GM12878 (cell line): ENCODE data around the gene KIF6. TPM values are rescaled to one million over a fixed set of nuclear protein-coding genes. Genes with fewer than 3 reads are reported as not detected.

ENCODE experiments used
- ATAC-seq: fragments of 200-7000 bp; cut with Tn5 transposase; 3 replicates; pipeline ENCODE4 v1.9.1; 2020; ENCODE audit warnings: mild to moderate bottlenecking, moderate library complexity
- BruUV-seq: library from RNA; stranded (reverse); fragments of 400-500 nt; replicated peaks from 2 replicates; lab custom pipeline; 2021; lab: Mats Ljungman, UMichigan
- CTCF ChIA-PET: fragments of 300-600 bp; sonication (Branson Sonifier 250); formaldehyde crosslinking; extraction: SDS; loops from one replicate; lab custom pipeline; 2021; ENCODE audit warnings: inconsistent platforms; lab: Yijun Ruan, JAX
- POLR2A ChIA-PET: fragments of 350-600 bp; formaldehyde crosslinking; extraction: SDS; loops from one replicate; lab custom pipeline; 2021; ENCODE audit warnings: inconsistent platforms; lab: Charles Lee
- RAD21 ChIA-PET: fragments of 300-600 bp; sonication (Branson Sonifier 250); formaldehyde crosslinking; loops from one replicate; lab custom pipeline; 2023; ENCODE audit warnings: antibody characterized with exemption; ENCODE audit not compliant: unreplicated experiment; lab: Charles Lee
- SMC1A ChIA-PET: fragments of 300-600 bp; sonication (Branson Sonifier 250); formaldehyde crosslinking; loops from one replicate; lab custom pipeline; 2023; ENCODE audit not compliant: unreplicated experiment, uncharacterized antibody; lab: Charles Lee
- DNase-seq: peaks from one replicate; pipeline ENCODE4 v3.0.0-alpha.2; 2011; ENCODE audit warnings: low read depth, low spot score
- FAIRE-seq: peaks from 3 replicates; lab custom pipeline; 2011; peaks lifted over from hg19 to GRCh38; lab: Jason Lieb, UNC
- H2AFZ ChIP-seq: 2 replicates; pipeline ENCODE4 v1.6.0; 2011; ENCODE audit warnings: low read depth, low read length, control low read depth; ENCODE audit not compliant: control insufficient read depth
- H3K27ac ChIP-seq: 2 replicates; pipeline ENCODE4 v1.5.1; 2011; ENCODE audit warnings: control low read depth; ENCODE audit not compliant: control insufficient read depth, insufficient read depth
- H3K27me3 ChIP-seq, 2 experiments: replicated peaks in 1 of 2; 2 replicates each; pipeline versions ENCODE4 v1.6.0 to v1.6.1; 2011; ENCODE audit warnings: low read length in 1 of 2; ENCODE audit not compliant: control insufficient read depth in 2 of 2, insufficient read depth in 2 of 2
- H3K36me3 ChIP-seq, 2 experiments: 2 replicates each; pipeline ENCODE4 v1.5.1; 2011; ENCODE audit warnings: low read length in 1 of 2; ENCODE audit not compliant: control insufficient read depth in 2 of 2, insufficient read depth in 2 of 2
- H3K4me1 ChIP-seq: 2 replicates; pipeline ENCODE4 v1.6.1; 2011; ENCODE audit warnings: mild to moderate bottlenecking, low read length, moderate library complexity, mixed read lengths; ENCODE audit not compliant: control insufficient read depth, insufficient read depth
- H3K4me2 ChIP-seq: 2 replicates; pipeline ENCODE4 v1.6.0; 2011; ENCODE audit warnings: control low read depth; ENCODE audit not compliant: control insufficient read depth, insufficient read depth
- H3K4me3 ChIP-seq: fragments of 200-600 bp; sonication (generic); 2 replicates; pipeline ENCODE4 v1.5.1; 2016
- H3K79me2 ChIP-seq: 2 replicates; pipeline ENCODE4 v1.6.0; 2011; ENCODE audit warnings: low read length; ENCODE audit not compliant: control insufficient read depth, insufficient read depth
- H3K9ac ChIP-seq: 2 replicates; pipeline ENCODE4 v1.8.0; 2011; ENCODE audit warnings: low read length, control low read depth, mixed read lengths; ENCODE audit not compliant: control insufficient read depth, insufficient read depth
- H3K9me3 ChIP-seq: replicated peaks from 3 replicates; pipeline ENCODE4 v1.5.1; 2011; ENCODE audit warnings: mild to moderate bottlenecking, low read length; ENCODE audit not compliant: control insufficient read depth, insufficient read depth
- H4K20me1 ChIP-seq: 2 replicates; pipeline ENCODE4 v1.6.0; 2011; ENCODE audit not compliant: control insufficient read depth, insufficient read depth
- GATAD2B ChIP-seq: fragments of 450-650 bp; conservative IDR thresholded peaks from 2 replicates; pipeline ENCODE4 v1.6.1; 2017; ENCODE audit warnings: low read depth, mild to moderate bottlenecking, moderate library complexity
- IRF5 ChIP-seq: fragments of 450-650 bp; IDR thresholded peaks from 2 replicates; pipeline ENCODE4 v1.6.1; 2017; ENCODE audit warnings: borderline replicate concordance
- JUND ChIP-seq: IDR thresholded peaks from 2 replicates; pipeline ENCODE4 v1.6.1; 2012; ENCODE audit warnings: low read depth, mild to moderate bottlenecking, low read length, improper control_type of control experiment, moderate library complexity
- MTA2 ChIP-seq: fragments of 450-650 bp; IDR thresholded peaks from 2 replicates; pipeline ENCODE4 v1.6.1; 2016; ENCODE audit warnings: low read depth, mild to moderate bottlenecking, moderate library complexity
- MXI1 ChIP-seq: fragments of 150-350 bp; IDR thresholded peaks from 2 replicates; pipeline ENCODE4 v1.6.1; 2011; ENCODE audit warnings: low read depth, mild to moderate bottlenecking, inconsistent platforms, low read length, improper control_type of control experiment
- NFYB ChIP-seq: IDR thresholded peaks from 2 replicates; pipeline ENCODE4 v1.6.1; 2011; ENCODE audit warnings: low read depth, mild to moderate bottlenecking, low read length, improper control_type of control experiment, moderate library complexity; ENCODE audit not compliant: insufficient read depth
- NRF1 ChIP-seq: conservative IDR thresholded peaks from 2 replicates; pipeline ENCODE4 v1.6.1; 2011; ENCODE audit warnings: mild to moderate bottlenecking, low read depth, low read length, improper control_type of control experiment
- PAX5 ChIP-seq: IDR thresholded peaks from 2 replicates; pipeline ENCODE4 v1.6.1; 2011; ENCODE audit warnings: low read depth, low read length, borderline replicate concordance
- PBX3 ChIP-seq: IDR thresholded peaks from 2 replicates; pipeline ENCODE4 v1.6.1; 2011; ENCODE audit warnings: mild to moderate bottlenecking, low read depth, low read length, moderate library complexity; ENCODE audit not compliant: insufficient replicate concordance
- RAD21 ChIP-seq: IDR thresholded peaks from 2 replicates; pipeline ENCODE4 v1.6.1; 2011; ENCODE audit warnings: mild to moderate bottlenecking, low read depth, low read length, moderate library complexity; ENCODE audit not compliant: insufficient read depth
- RCOR1 ChIP-seq: conservative IDR thresholded peaks from 2 replicates; pipeline ENCODE4 v1.6.1; 2012; ENCODE audit warnings: low read depth, low read length, improper control_type of control experiment
- SREBF2 ChIP-seq: IDR thresholded peaks from 2 replicates; pipeline ENCODE4 v1.6.1; 2012; ENCODE audit warnings: mild to moderate bottlenecking, low read length
- TBL1XR1 ChIP-seq: IDR thresholded peaks from 2 replicates; pipeline ENCODE4 v1.6.1; 2012; ENCODE audit warnings: low read depth, low read length, improper control_type of control experiment
- TCF12 ChIP-seq: IDR thresholded peaks from 2 replicates; pipeline ENCODE4 v1.6.1; 2011; ENCODE audit warnings: low read depth, mild to moderate bottlenecking, low read length
- ZBED1 ChIP-seq: IDR thresholded peaks from 2 replicates; pipeline ENCODE4 v1.6.1; 2016; ENCODE audit warnings: borderline replicate concordance
- ZZZ3 ChIP-seq: IDR thresholded peaks from 2 replicates; pipeline ENCODE4 v1.6.1; 2011; ENCODE audit warnings: low read depth; ENCODE audit not compliant: control insufficient read depth, insufficient read length
- in situ Hi-C: fragments of 300-500 bp; cut with MboI; formaldehyde crosslinking; loops from 9 replicates; pipeline ENCODE4 v1.14.3; 2018; ENCODE audit warnings: mixed read lengths
- intact Hi-C: fragments of 100-400 bp; cut with micrococcal nuclease; formaldehyde crosslinking; loops from one replicate; pipeline ENCODE4 v1.14.2; 2022; ENCODE audit not compliant: unreplicated experiment
- polyA plus RNA-seq, 11 experiments: library from polyadenylated mRNA; depleted of rRNA in 4 of 11; unstranded in 6 of 11; stranded (reverse) in 5 of 11; fragments of >200 nt; fragmentation: Nextera tagmentation in 4 of 11; fragmentation: Illumina TruSeq in 1 of 11; extraction: Ambion mirVana in 4 of 11; extraction: Trizol in 1 of 11; gene quantifications; 1 replicate in 1 of 11; 2 replicates in 10 of 11; pipeline versions ENCODE4 v1.2.1 to v1.2.3, GENCODE V29; 2011 to 2016; ENCODE audit warnings: inconsistent platforms in 2 of 11, missing spikeins in 2 of 11, low read depth in 1 of 11
- total RNA-seq, 4 experiments: library from RNA; depleted of rRNA in 3 of 4; stranded (reverse); fragments of >200 nt in 3 of 4; fragmentation: Illumina TruSeq in 1 of 4; extraction: Trizol in 1 of 4; gene quantifications; 2 replicates each; pipeline versions ENCODE4 v1.2.1 to v1.2.3, GENCODE V29; 2013 to 2021
- TF ChIP-seq, protein P1 (sequence below): IDR thresholded peaks from 2 replicates; pipeline ENCODE4 v1.6.1; 2011; ENCODE audit warnings: low read depth, low read length, improper control_type of control experiment, borderline replicate concordance

The KIF6 gene
- total and polyA plus RNA-seq, 10 of the 15 experiments (the other 5 are each of a cell fraction or from before 2014, with no cell fraction given), result 0.09 to 1.0 (median 0.28) TPM

GRCh38 chr6:39516471-39516870, 208.7 kb downstream of the KIF6 start:
- in situ Hi-C loops, result no loop called here
- Histone ChIP-seq H3K79me2 (no peaks in the 10 kb centered on the region), H2AFZ (no peak overlapping the region), H3K9me3 (no peaks in the 10 kb centered on the region), H3K27me3 (no peaks in the 10 kb centered on the region), H3K9ac (no peak overlapping the region), H3K36me3 (no peaks in the 10 kb centered on the region), H3K4me2 (no peak overlapping the region), H3K4me3 (no peak overlapping the region), H3K4me1 (no peaks in the 10 kb centered on the region), H3K27ac (no peak overlapping the region), H4K20me1 (no peaks in the 10 kb centered on the region)
- intact Hi-C loops, result no loop called here
- no TSS peak for BruUV-seq
- POLR2A ChIA-PET, result no interaction called here
- CTCF ChIA-PET, result no interaction called here
- no peak for DNase-seq
- SMC1A ChIA-PET, result interaction anchor here (0.5 to 2.9 kb wide), 5 partner anchors 10 to 65 kb away, joined by 3 to 8 read pairs (median 3); no protein-coding TSS in a partner anchor
- RAD21 ChIA-PET, result no interaction called here
- TF ChIP-seq MTA2, result no peak
- TF ChIP-seq NRF1, result no peak
- TF ChIP-seq PAX5, result no peak
- no peak for TF ChIP-seq TCF12
- no peak for TF ChIP-seq TBL1XR1
- TF ChIP-seq ZZZ3, result no peak
- no peak for TF ChIP-seq RCOR1
- TF ChIP-seq NFYB, result no peak
- TF ChIP-seq RAD21, result no peak
- TF ChIP-seq, protein P1, sequence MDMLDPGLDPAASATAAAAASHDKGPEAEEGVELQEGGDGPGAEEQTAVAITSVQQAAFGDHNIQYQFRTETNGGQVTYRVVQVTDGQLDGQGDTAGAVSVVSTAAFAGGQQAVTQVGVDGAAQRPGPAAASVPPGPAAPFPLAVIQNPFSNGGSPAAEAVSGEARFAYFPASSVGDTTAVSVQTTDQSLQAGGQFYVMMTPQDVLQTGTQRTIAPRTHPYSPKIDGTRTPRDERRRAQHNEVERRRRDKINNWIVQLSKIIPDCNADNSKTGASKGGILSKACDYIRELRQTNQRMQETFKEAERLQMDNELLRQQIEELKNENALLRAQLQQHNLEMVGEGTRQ, result no peak
- no peak for TF ChIP-seq PBX3
- no peak for TF ChIP-seq SREBF2
- TF ChIP-seq ZBED1, result no peak
- TF ChIP-seq IRF5, result no peak
- TF ChIP-seq MXI1, result no peak
- TF ChIP-seq GATAD2B, result no peak
- TF ChIP-seq JUND, result no peak
- no peak for FAIRE-seq
- no peak for ATAC-seq
